GM19395 (cell line): ENCODE results near the gene ALPG.
"Not testable (repeated sequence)": the region's sequence is repeated elsewhere in the genome, so short reads cannot be mapped to it uniquely, and the experiment has no call there.

Source experiments
- ATAC-seq: cut with Tn5 transposase; IDR thresholded peaks from one replicate; pipeline ENCODE4 v1.9.1; 2021; ENCODE audit warnings: mild to moderate bottlenecking, moderate library complexity; ENCODE audit not compliant: unreplicated experiment

Gene ALPG

GRCh38 chr2:232394431-232394830, 12.2 kb upstream of the ALPG start:
- not testable (repeated sequence) for ATAC-seq

GRCh38 chr2:232395586-232395985, 11.1 kb upstream of the ALPG start:
- no peak for ATAC-seq

GRCh38 chr2:232396683-232397082, 10.0 kb upstream of the ALPG start:
- ATAC-seq: no peak

DNA sequence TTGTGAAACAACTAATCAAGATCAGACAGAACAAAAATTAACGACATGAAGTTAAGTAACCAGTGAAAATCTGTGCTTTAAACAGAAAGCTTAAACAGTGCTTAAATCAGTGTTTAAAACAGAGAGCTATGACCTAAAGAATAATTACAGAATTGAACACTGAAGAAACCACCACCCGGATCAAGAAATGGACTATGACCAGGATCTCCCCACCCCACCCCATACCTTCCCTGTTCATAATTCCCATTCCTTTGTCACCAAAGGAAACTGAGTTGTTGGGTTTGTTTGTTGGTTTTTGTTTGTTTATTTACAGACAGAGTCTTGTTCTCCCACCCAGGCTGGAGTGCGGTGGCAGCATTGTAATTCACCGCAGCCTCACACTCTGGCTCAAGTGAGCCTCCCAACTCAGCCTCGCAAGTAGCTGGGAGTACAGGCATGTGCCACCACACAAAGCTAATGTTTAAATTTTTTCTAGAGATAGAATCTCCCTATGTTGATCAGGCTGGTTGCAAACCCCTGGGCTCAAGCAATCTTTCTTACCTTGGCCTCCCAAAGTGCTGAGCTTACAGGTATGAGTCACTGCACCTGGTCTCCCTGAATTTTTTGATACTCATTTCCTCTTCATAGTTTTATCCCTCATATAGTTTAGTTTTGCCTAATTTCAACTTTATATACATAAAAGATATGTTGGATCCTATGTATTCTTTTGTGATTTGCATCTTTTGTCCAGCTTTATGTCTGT, 8.2 kb upstream of the ALPG start:
- no peak for ATAC-seq

DNA sequence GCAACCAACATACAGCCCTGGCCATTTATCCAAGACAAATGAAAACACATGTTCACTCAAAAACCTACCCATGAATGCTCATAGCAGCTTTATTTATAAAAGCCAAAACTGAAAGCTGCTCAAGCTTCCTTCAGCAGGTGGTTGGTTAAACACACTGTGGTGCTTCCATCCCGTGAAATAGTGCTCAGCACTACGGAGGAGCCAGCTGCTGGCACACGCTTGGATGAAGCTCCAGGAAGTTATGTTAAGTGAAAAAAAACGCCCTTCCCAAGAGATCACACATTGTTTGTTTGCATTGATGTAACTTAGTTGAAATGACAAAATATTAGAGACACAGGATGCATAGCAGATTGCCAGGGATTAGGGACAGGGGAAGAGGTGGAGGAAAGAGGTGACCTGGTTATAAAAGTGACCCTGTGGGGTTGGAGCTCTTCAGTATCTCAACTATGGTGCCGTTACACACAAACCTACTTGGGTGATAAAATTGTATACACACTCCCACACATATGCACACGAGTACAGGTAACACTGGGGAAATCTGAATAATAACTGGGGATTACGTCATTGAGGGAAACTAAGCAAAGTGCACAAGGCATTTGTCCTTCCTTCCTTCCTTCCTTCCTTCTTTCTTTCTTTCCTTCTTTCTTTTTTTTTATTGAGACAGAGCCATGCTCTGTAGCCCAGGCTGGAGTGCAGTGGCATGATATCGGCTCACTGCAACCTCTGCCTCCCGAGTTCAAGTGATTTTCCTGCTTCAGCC, 6.2 kb upstream of the ALPG start:
- ATAC-seq: no peak

DNA sequence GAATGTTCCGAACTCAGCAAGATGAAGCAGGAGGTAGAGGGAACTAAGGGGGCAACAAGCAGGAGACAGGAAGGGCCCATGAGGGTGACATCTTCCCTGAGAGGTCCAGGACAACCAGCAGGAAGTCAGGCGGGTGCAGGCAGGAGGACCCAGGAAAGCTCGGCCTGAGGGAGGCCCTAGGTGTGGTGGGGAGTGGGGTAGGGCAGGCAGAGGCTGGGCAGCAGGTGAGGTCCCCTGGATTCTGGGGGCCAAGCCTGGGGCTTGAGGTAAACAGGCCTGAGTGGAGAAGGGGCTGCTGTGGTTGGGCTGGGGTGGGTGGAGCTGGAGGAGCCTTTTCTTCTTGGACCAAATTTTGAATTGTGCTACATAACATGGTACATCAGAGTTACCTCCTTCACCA, 4.1 kb upstream of the ALPG start:
- no peak for ATAC-seq

- no peak for ATAC-seq
Measured at GRCh38 chr2:232405943-232406510, 617 bp upstream of the ALPG start.

DNA sequence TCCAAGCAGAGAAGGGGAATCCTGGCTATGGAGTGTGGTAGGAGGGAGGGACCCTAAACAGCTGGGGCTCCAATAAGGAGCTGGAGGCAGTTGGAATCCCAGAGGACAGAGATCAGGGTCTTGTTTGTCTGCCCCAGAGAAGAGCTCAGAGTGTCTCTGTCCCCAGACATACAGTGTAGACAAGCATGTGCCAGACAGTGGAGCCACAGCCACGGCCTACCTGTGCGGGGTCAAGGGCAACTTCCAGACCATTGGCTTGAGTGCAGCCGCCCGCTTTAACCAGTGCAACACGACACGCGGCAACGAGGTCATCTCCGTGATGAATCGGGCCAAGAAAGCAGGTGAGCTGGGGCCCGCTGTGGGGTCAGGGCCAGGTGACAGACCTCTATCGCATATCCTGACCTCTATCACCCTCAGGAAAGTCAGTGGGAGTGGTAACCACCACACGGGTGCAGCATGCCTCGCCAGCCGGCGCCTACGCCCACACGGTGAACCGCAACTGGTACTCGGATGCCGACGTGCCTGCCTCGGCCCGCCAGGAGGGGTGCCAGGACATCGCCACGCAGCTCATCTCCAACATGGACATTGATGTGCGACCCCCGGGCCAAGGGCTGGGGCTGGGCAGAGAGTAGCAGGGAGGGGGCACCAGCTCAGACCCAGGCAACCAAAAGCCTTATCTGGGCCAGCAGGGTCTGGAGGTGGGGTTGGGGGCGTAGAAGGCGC, 945 bp downstream of the ALPG start:
- ATAC-seq: not testable (repeated sequence)

DNA sequence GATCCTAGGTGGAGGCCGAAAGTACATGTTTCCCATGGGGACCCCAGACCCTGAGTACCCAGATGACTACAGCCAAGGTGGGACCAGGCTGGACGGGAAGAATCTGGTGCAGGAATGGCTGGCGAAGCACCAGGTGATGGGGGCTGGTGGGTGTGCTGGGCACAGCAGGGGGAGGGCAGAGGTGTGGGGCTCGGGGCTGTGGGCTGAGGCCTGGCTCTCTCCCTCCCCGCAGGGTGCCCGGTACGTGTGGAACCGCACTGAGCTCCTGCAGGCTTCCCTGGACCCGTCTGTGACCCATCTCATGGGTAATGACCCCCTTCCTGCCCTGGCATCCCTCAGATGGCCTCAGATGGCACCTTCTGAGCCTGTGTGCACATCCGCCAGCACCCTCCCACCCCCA, 1.6 kb downstream of the ALPG start:
- not testable (repeated sequence) for ATAC-seq

- ATAC-seq: not testable (repeated sequence)
Measured at GRCh38 chr2:232409617-232410016, 3.0 kb downstream of the ALPG start.

GRCh38 chr2:232410238-232410900, 3.7 kb downstream of the ALPG start:
- no peak for ATAC-seq

- no peak for ATAC-seq
Measured at GRCh38 chr2:232411901-232412629, 5.4 kb downstream of the ALPG start.

DNA sequence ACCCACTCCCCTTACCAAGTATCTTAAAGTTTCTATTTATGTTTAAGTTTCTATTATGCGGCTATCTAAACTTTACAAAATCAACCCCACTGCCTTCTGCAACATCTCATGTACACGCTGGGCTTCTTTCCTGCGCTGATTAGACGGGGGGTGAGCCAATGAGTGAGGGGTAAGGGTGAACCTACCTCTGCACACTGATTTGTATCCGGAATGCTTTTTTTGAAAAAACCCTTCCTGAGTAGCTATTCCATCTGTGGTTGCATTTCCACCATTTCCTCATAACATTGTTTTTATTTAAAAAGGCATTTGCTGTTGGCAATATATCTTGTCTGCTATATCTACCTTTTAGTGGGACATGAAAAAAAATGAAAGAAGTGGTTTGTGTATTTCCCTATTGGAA, 6.3 kb downstream of the ALPG start:
- no peak for ATAC-seq

- ATAC-seq: no peak
Measured at GRCh38 chr2:232415138-232415690, 8.6 kb downstream of the ALPG start.

GRCh38 chr2:232415736-232416520, 9.3 kb downstream of the ALPG start:
- no peak for ATAC-seq

DNA sequence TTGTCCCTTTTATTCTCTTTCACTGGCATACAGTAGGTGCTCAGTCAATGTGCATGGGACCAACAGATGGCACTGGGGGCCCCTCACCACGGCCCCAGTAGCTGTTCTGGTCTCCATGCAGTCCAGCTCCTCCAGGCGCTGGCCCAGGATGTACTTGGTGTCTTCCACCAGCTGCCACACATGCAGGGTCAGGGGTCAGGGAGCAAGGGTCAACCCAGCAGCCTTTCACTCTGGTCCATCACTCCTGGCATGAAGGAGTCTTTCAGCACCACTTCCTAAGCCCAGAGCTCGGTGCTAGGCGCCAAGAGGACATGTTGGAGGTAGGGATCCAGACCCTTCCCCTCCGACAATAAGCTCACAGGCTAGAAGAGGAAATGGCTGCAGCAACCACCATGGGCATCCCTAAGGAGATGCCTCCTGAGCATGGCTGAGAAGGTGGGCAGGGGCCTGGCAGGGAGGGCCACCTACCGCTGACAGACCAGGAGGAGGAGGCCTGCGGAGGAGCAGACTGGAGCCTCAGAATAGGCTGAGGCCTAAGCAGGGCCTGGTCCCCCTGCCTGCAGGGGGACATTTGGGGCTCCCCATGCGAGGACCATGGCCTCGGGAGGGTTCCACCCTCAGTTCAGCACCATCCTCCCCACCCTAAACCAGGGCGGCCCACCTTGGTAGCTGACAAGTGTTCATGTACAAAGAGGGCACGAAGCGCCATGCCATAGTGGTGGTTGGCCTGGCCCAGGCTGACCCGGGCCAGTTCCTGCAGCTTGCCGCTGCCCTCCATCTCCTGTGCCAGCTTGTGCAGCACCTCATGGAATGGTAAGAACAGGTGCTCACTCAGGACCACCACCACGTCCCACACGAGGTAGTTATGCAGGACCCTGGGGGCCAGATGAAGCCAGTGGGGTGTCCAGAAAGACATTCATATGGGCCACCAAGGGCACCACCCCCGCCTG, 10.2 kb downstream of the ALPG start:
- ATAC-seq: no peak

GRCh38 chr2:232417489-232417888, 10.8 kb downstream of the ALPG start:
- ATAC-seq: no peak

DNA sequence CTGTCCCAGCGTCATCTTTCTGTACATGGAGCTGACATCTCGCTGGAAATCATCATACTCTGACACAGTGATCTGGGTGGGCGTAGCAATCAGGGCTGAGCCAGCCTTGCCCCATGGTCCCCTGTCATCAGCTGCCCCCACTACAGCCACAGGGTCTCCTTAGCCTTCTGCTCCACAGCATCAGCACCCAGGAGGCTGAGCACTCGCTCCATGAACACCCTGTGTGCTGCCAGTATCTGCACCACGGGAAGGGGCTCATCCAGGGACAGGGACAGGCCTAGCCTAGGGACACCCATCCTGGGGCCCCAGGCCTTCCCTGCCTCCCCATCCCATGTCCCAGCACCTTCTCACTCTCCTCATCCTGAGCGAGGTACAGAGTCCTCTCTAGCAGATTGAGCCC, 11.4 kb downstream of the ALPG start:
- ATAC-seq: no peak
